GM19463 (cell line): Measurements from ENCODE around the gene SNX33.
A peak's percentile ranks its signal among the peaks of the same experiment; 100 is the strongest.
"Not testable (repeated sequence)": the region's sequence is repeated elsewhere in the genome, so short reads cannot be mapped to it uniquely, and the experiment has no call there.

Experiments
- ATAC-seq: cut with Tn5 transposase; IDR thresholded peaks from one replicate; pipeline ENCODE4 v1.9.1; 2021; ENCODE audit warnings: mild to moderate bottlenecking, moderate library complexity; ENCODE audit not compliant: unreplicated experiment

SNX33 gene

GRCh38 chr15:75647370-75648155, at the start of gene SNX33:
TSS of gene SNX33 (plus strand) at chr15:75647912. CDS start at chr15:75649103, 1,191 bp downstream.
- no peak for ATAC-seq

GRCh38 chr15:75598361-75598760, 49.4 kb upstream of the SNX33 start:
- no peak for ATAC-seq

- ATAC-seq, result no peak
Observed at GRCh38 chr15:75599401-75599800, 48.3 kb upstream of the SNX33 start.

- ATAC-seq, result no peak
Observed at GRCh38 chr15:75606026-75606425, 41.7 kb upstream of the SNX33 start.

- no peak for ATAC-seq
Observed at GRCh38 chr15:75606711-75607699, 40.7 kb upstream of the SNX33 start.

GRCh38 chr15:75616766-75617165, 30.9 kb upstream of the SNX33 start:
- ATAC-seq, result no peak

GRCh38 chr15:75620058-75620820, 27.5 kb upstream of the SNX33 start:
- no peak for ATAC-seq

GRCh38 chr15:75620841-75621391, 26.8 kb upstream of the SNX33 start:
- ATAC-seq, result no peak

- no peak for ATAC-seq
Observed at GRCh38 chr15:75622505-75622904, 25.2 kb upstream of the SNX33 start.

GRCh38 chr15:75625542-75626347, 22.0 kb upstream of the SNX33 start, which contains the start of gene SNUPN:
TSS of gene SNUPN (minus strand) at chr15:75625725. CDS start at chr15:75621051, 4,674 bp downstream.
- ATAC-seq, result peak; percentile 86

- ATAC-seq, result no peak
Observed at GRCh38 chr15:75631935-75632334, 15.8 kb upstream of the SNX33 start.

- ATAC-seq, result not testable (repeated sequence)
Observed at GRCh38 chr15:75633922-75634321, 13.8 kb upstream of the SNX33 start.

GRCh38 chr15:75636026-75636425, 11.7 kb upstream of the SNX33 start:
- no peak for ATAC-seq

- ATAC-seq, result no peak
Observed at GRCh38 chr15:75637245-75638009, 10.3 kb upstream of the SNX33 start.

- ATAC-seq, result no peak
Observed at GRCh38 chr15:75639191-75639708, 8.5 kb upstream of the SNX33 start.

- ATAC-seq, result peak; percentile 93
Observed at GRCh38 chr15:75639709-75640482, 7.8 kb upstream of the SNX33 start, which contains the start of gene IMP3. TSS of gene IMP3 (minus strand) at chr15:75640224. CDS start at chr15:75640168, 56 bp downstream.

GRCh38 chr15:75640483-75641178, 7.1 kb upstream of the SNX33 start:
- ATAC-seq, result peak; percentile 20
